C1 segment of cervical spinal cord (tissue), 14 donors: ENCODE measurements around the gene CRYBG1.
A peak's percentile ranks its signal among the peaks of the same experiment; 100 is the strongest.

Experiments
- DNase-seq, 14 donors: peaks; one replicate each; lab custom pipeline; 2025; lab: John Stamatoyannopoulos, UW

Gene CRYBG1

GRCh38 chr6:106419900-106420613, 59.5 kb downstream of the CRYBG1 start:
- no peak for DNase-seq

GRCh38 chr6:106421496-106421895, 61.0 kb downstream of the CRYBG1 start:
- no peak for DNase-seq

DNA sequence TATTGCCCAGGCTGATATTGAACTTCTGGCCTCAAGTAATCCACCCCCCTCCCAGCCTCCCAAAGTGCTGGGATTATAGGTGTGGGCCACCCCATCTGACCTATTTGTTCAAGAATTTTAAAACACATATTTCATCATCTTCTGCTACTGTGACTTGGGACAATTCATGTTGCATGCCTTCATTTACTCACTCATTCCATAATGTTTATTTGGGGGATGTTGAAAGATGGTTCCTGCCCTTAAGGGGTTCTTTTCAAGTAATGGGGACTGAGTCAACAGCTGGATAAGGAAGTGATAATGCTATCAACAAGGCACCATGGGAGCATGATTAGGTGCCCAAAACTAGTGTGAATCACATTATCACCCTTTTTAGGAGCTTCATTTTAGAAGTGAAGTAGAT, 62.0 kb downstream of the CRYBG1 start:
- DNase-seq = no peak

DNA sequence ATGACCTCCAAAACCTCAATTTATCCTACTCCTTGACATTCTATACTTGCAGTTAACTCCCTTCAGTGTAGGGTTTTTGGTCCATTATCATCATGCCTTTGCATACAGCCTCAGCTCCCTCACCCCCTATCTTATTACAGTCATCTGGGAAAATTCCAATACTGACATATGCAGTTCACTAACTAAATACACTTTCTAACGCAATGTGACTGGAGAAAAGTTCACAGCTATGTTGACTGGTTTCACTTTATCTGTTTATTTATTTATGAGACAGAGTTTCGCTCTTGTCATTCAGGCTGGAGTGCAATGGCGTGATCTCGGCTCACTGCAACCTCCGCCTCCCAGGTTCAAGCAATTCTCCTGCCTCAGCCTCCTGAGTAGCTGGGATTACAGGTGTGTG, 64.9 kb downstream of the CRYBG1 start:
- DNase-seq = no peak

GRCh38 chr6:106426250-106426970, 65.9 kb downstream of the CRYBG1 start:
- DNase-seq = no peak

DNA sequence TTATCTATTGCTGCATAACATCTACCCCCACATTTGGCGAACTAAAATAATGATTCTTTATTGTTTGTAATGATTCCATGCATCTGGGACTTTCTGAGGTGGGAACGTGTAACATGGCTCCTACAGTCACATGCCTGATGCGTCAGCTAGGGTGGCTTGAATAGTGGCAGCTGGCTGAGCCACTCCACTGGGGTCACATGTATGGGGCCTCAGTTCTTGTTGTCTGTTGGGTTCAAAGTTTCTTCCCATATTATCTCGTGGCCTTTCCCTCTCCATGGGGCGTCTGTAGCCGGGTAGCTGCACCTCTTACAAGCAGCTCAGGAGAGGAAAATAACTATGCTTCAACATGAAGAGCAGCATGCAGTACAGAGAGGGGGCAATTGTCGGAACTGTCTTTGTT, 69.9 kb downstream of the CRYBG1 start:
- DNase-seq = no peak

DNA sequence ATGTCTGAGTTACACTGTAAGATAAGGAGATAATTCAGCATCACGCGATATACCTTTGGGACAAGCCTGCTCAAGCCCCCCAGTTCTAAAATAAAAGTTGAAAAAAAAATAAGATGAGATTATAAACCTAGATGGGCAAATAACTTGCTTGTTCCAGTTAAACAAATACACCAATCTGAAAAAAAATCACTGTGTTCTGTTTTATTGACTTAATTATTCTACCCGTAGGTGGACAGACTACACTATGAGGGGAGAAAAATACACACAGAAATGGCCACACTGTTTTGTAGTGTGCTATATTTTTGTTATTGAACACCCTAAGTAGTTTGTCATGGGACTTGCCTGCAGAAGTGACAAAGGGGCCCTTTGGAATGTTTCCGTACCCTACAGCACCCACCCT, 70.9 kb downstream of the CRYBG1 start:
- no peak for DNase-seq

DNA sequence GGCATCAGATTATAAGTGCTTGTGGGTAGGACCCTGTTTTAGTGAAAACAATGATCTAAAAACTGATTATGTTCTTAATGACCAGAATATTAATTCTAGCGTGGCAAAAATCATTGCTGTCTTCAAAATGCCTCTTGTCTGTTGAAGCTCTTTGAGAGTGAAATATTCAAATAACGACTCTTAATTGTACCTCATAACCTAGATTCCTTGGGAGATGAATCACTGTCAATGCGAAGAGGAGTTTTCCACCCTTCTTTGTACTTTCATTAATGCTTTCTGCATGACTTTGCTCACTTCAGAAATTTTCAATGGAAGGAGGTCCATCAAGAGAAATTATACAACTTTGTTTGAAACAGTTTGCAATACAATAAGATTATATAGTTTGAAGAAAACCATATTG, 71.5 kb downstream of the CRYBG1 start:
- DNase-seq = no peak

DNA sequence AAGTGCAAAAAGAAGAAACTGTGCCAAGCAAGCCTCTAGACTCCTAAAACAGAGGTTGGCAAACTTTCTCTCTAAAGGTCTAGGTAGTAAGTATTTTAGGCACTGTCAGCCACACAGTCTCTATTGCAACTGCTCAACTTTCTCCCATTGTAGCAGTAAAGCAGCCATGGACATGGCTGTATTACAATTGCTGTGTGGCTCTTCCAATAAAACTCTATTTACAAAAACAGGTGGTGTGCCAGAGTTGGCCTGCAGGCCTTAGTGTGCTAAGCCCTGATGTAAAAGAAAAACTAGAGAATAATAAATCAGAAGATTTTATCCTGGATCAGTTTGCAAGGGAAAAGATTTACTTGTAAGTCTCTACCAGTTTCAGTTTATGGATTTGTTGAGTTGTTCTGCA, 74.0 kb downstream of the CRYBG1 start:
- no peak for DNase-seq

- no peak for DNase-seq
These were observed 78.9 kb downstream of the CRYBG1 start for GRCh38 chr6:106439459-106439858.

- DNase-seq = no peak
These were observed 80.0 kb downstream of the CRYBG1 start for GRCh38 chr6:106440546-106440945.

DNA sequence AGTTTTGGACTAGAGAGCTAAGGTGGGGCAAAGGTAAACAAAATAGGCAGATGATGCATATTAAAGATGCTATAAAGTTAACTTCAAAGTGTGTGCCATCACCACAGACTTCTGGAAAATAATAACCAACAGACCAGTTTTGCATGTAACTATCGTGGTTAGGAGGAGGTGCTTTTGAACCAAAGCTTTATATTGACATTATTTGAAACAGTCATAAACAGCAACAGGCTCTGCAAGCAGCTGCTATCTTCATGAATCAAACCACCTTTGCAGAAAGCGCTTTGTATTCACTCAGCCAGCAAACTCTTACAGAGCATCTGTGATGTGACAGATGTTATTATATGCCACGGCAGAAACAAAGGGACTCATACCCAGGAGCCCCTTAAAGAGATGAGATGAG, 81.9 kb downstream of the CRYBG1 start:
- no peak for DNase-seq

DNA sequence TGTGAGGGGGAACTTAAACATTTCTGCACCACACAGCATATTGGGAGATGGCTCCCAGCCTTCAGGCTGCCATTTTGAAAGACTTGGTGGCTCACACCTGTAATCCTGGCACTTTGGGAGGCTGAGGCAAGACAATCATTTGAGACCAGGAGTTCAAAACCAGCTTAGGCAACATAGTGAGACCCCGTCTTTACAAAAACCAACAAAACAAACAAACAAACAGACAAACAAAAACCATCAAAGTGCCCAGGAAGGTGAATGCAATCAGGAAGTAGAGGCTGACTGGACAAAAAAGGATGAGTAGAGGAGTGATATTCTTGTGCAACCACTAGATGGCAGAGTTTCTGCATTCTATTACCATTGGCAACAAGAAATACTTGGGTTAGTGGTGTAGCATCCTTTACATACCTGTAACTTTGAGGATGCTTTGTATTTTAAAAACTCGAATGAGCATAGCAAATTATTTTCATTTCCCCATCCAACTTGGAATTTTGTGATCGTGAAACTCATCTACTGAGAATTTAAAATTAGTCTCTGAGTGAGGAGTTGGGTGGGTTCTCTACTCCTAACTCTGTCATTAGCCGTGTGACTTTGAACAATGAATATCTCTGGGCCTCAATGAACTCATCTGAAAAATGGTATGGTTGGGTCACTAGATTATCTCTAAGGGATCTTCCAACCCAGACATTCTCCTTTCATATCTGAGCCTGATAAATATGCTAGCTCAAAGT, 84.4 kb downstream of the CRYBG1 start:
- no peak for DNase-seq

- DNase-seq = no peak
These were observed 85.0 kb downstream of the CRYBG1 start for GRCh38 chr6:106445508-106445878.

DNA sequence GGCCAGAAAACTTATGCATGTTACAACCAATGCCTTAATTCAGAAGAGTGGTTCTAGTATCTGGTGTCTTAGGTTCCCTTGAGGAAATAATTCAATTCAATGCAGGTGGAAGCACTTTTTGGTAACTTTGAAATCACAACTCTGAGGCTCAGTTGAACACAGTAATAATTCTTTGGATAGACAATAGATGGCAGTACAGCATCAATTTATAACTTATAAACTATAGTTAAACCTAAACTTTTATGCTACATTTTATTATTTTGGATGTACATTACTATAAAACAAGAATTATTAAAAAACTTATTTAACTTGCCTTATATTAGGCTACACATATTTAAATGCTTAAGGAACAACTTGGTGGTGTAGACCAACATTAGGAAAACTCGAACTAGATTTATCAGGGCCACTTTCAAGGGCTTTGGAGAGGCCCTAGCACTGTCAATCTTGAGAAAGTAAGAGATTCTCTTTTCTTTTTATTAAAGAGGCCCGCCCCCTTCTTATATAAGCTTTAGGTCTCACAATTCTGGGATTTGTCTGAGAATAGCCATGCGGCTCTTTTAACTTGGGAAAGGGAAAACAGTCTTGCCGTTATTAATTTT, 85.9 kb downstream of the CRYBG1 start:
- no peak for DNase-seq

GRCh38 chr6:106446983-106447382, 86.5 kb downstream of the CRYBG1 start:
- no peak for DNase-seq

DNA sequence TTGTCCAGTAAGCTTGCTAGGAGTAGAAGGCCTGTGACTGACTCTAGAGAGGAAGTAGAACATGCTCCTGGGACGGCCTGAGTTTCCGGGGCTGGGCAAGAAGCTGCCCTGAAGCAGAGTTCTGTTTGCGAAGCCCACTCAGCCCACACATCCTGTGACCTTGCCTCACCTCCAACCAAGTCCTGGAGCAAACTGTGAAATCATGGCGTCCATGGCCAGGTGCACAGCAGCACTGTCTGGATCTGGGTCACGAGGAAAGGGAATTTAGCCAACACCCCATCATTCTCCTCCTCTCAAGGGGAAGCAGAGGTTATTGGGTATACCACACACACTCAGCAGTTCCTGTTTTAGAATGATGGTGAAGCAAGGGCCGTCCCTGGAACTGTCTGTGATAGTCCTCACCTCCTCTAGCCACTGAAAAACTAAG, 87.5 kb downstream of the CRYBG1 start:
- peak in 7 of 14 donors; percentile 7 to 56 (median 29) for DNase-seq

DNA sequence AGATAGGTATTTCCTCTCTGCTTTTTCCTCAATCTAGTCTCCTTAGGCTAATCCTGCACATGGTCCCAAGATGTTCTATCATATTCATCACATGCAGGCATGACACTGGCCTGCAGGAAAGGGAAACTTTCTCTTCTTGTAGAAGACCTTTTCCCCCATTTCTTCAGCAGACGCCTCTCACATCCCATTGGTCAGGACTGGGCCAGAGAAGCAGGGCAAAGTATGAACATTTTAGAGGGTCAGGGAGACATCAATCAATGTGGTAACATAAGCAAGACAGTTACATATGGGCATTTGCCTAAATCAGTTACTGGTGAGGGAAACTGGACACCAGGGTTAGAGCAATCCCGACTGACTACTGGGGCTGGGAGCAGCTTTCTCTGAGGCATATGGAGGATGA, 90.1 kb downstream of the CRYBG1 start:
- DNase-seq = no peak

GRCh38 chr6:106451439-106451838, 90.9 kb downstream of the CRYBG1 start:
- DNase-seq = no peak

DNA sequence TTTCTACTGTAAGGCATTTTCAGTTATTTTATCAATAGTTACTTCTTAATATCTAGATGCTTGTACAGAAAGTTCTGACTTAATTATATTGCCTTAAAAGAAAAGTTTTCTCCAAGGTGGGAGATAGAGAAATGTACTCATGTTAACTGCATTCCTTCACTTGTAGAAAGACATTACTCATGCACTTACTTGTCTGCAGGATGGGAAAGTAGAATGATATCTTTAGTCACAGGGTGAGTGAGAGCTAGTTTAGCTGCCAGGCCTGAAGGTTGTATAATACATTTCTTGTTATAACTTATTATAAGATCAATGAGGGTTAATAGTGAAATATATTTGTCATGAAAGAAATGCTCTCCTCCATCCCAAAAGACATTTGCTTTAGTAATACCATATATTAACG, 92.1 kb downstream of the CRYBG1 start:
- DNase-seq = no peak

GRCh38 chr6:106453756-106454367, 93.3 kb downstream of the CRYBG1 start:
- no peak for DNase-seq

DNA sequence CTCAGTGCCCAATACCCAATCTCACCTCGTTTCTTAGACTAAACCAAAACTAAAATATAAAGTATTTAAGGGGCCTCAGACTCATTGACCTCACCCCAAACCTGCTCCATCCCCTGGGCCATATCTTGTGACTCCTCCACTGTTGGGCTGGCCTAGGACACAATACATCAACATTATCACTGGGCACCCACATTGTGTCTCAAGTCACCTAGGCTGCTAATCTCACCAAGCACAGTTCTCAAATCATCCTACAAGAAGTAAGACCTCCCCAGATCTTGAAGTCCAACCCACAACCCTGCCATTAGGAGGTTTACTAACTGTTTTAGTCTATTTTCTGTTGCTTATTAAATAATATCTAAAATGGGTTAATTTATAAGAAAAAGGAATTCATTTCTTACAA, 96.2 kb downstream of the CRYBG1 start:
- DNase-seq = no peak
